HEK293T (cell line): ENCODE results near the gene GALNT2.

Experiments used
- CTCF ChIA-PET: fragments of 350-600 bp; formaldehyde crosslinking; extraction: SDS; loops from one replicate; lab custom pipeline; 2021; ENCODE audit warnings: antibody characterized with exemption, inconsistent platforms; lab: Yijun Ruan, JAX
- POLR2A ChIA-PET: fragments of 350-600 bp; formaldehyde crosslinking; extraction: SDS; loops from one replicate; lab custom pipeline; 2020; ENCODE audit warnings: antibody characterized with exemption, inconsistent platforms; lab: Yijun Ruan, JAX
- DNase-seq: peaks from one replicate; pipeline ENCODE4 v3.0.0; 2012; ENCODE audit warnings: mixed read lengths; ENCODE audit errors: extremely low spot score
- ARNT ChIP-seq: fragments of 450-650 bp; IDR thresholded peaks from 2 replicates; pipeline ENCODE4 v1.6.1; 2017; ENCODE audit warnings: mild to moderate bottlenecking
- BHLHE40 ChIP-seq: fragments of 450-650 bp; IDR thresholded peaks from 2 replicates; pipeline ENCODE4 v1.6.1; 2016; ENCODE audit warnings: mild to moderate bottlenecking, moderate library complexity, borderline replicate concordance
- CTBP1 ChIP-seq: fragments of 450-650 bp; IDR thresholded peaks from 2 replicates; pipeline ENCODE4 v1.6.1; 2016; ENCODE audit warnings: borderline replicate concordance
- ELF4 ChIP-seq: fragments of 450-650 bp; IDR thresholded peaks from 2 replicates; pipeline ENCODE4 v1.6.1; 2017; ENCODE audit warnings: antibody characterized with exemption
- FOXA1 ChIP-seq: fragments of 450-650 bp; IDR thresholded peaks from 2 replicates; pipeline ENCODE4 v1.6.1; 2016; ENCODE audit warnings: mild to moderate bottlenecking
- FOXK2 ChIP-seq: fragments of 450-650 bp; IDR thresholded peaks from 2 replicates; pipeline ENCODE4 v1.6.1; 2016; ENCODE audit warnings: mild to moderate bottlenecking
- FOXM1 ChIP-seq: fragments of 450-650 bp; IDR thresholded peaks from 2 replicates; pipeline ENCODE4 v1.6.1; 2017; ENCODE audit warnings: mild to moderate bottlenecking, borderline replicate concordance
- HDGF ChIP-seq: fragments of 450-650 bp; IDR thresholded peaks from 2 replicates; pipeline ENCODE4 v1.6.1; 2017; ENCODE audit warnings: antibody characterized with exemption, borderline replicate concordance
- L3MBTL2 ChIP-seq: fragments of 450-650 bp; conservative IDR thresholded peaks from 2 replicates; pipeline ENCODE4 v1.6.1; 2016; ENCODE audit warnings: mild to moderate bottlenecking
- LEF1 ChIP-seq: fragments of 450-650 bp; IDR thresholded peaks from 2 replicates; pipeline ENCODE4 v1.6.1; 2017; ENCODE audit warnings: mild to moderate bottlenecking, borderline replicate concordance
- NFRKB ChIP-seq: fragments of 450-650 bp; IDR thresholded peaks from 2 replicates; pipeline ENCODE4 v1.6.1; 2016; ENCODE audit warnings: mild to moderate bottlenecking, moderate library complexity
- SP1 ChIP-seq: fragments of 450-650 bp; IDR thresholded peaks from 2 replicates; pipeline ENCODE4 v1.6.1; 2017
- SUZ12 ChIP-seq: fragments of 450-650 bp; IDR thresholded peaks from 2 replicates; pipeline ENCODE4 v1.6.1; 2016; ENCODE audit warnings: mild to moderate bottlenecking
- TARDBP ChIP-seq: fragments of 450-650 bp; IDR thresholded peaks from 2 replicates; pipeline ENCODE4 v1.6.1; 2016
- ZNF384 ChIP-seq: fragments of 450-650 bp; IDR thresholded peaks from 2 replicates; pipeline ENCODE4 v1.6.1; 2016
- TF ChIP-seq, protein P1 (sequence below): fragments of 450-650 bp; IDR thresholded peaks from 2 replicates; pipeline ENCODE4 v1.6.1; 2016

GALNT2 gene

GRCh38 chr1:230160957-230161771 lies 94.1 kb downstream of the GALNT2 start:
- CTCF ChIA-PET: no interaction called here

GRCh38 chr1:230163205-230163604 lies 96.2 kb downstream of the GALNT2 start:
- no peak for DNase-seq
- CTCF ChIA-PET: no interaction called here
- TF ChIP-seq ELF4: no peak
- TF ChIP-seq FOXA1: no peak
- no peak for TF ChIP-seq HDGF
- no peak for TF ChIP-seq ARNT
- no peak for TF ChIP-seq SUZ12
- TF ChIP-seq FOXM1: no peak
- TF ChIP-seq LEF1: no peak
- no peak for TF ChIP-seq CTBP1
- TF ChIP-seq, protein P1, sequence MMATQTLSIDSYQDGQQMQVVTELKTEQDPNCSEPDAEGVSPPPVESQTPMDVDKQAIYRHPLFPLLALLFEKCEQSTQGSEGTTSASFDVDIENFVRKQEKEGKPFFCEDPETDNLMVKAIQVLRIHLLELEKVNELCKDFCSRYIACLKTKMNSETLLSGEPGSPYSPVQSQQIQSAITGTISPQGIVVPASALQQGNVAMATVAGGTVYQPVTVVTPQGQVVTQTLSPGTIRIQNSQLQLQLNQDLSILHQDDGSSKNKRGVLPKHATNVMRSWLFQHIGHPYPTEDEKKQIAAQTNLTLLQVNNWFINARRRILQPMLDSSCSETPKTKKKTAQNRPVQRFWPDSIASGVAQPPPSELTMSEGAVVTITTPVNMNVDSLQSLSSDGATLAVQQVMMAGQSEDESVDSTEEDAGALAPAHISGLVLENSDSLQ: no peak
- no peak for TF ChIP-seq NFRKB
- no peak for TF ChIP-seq FOXK2
- TF ChIP-seq TARDBP: no peak
- no peak for TF ChIP-seq BHLHE40
- POLR2A ChIA-PET: no interaction called here

More at GRCh38 chr1:230160957-230161771, 94.1 kb downstream of the GALNT2 start:
- no peak for DNase-seq
- POLR2A ChIA-PET: no interaction called here
- TF ChIP-seq HDGF: no peak
- TF ChIP-seq FOXA1: no peak
- no peak for TF ChIP-seq ZNF384
- no peak for TF ChIP-seq CTBP1
- TF ChIP-seq, protein P1: no peak
- TF ChIP-seq SP1: no peak
- TF ChIP-seq ELF4: no peak
- no peak for TF ChIP-seq L3MBTL2
- no peak for TF ChIP-seq FOXK2
- TF ChIP-seq TARDBP: no peak
- no peak for TF ChIP-seq NFRKB

GRCh38 chr1:230163719-230164118 lies 96.7 kb downstream of the GALNT2 start:
- TF ChIP-seq FOXK2 (no peak), SUZ12 (no peak), L3MBTL2 (no peak), ARNT (no peak), TARDBP (no peak), FOXA1 (no peak), LEF1 (no peak), CTBP1 (no peak), ELF4 (no peak), ZNF384 (no peak), FOXM1 (no peak), NFRKB (no peak), HDGF (no peak), BHLHE40 (no peak), SP1 (no peak)
- TF ChIP-seq, protein P1: no peak
- no peak for DNase-seq
- ChIA-PET POLR2A (no interaction called here), CTCF (no interaction called here)

- POLR2A ChIA-PET: no interaction called here
- CTCF ChIA-PET: no interaction called here
- no peak for DNase-seq
- TF ChIP-seq BHLHE40: no peak
- no peak for TF ChIP-seq NFRKB
- no peak for TF ChIP-seq SP1
- no peak for TF ChIP-seq FOXM1
- no peak for TF ChIP-seq ZNF384
- no peak for TF ChIP-seq ELF4
- no peak for TF ChIP-seq L3MBTL2
- no peak for TF ChIP-seq ARNT
- TF ChIP-seq HDGF: no peak
- TF ChIP-seq CTBP1: no peak
- TF ChIP-seq LEF1: no peak
- TF ChIP-seq, protein P1: no peak
- no peak for TF ChIP-seq SUZ12
Measured at GRCh38 chr1:230165536-230165935, 98.5 kb downstream of the GALNT2 start.

GRCh38 chr1:230166366-230167132 lies 99.5 kb downstream of the GALNT2 start:
- ChIA-PET CTCF (interaction anchor here (0.6 to 0.7 kb wide), 2 partner anchors 12 to 547 kb away, joined by 3 to 4 read pairs; no protein-coding TSS in a partner anchor), POLR2A (no interaction called here)
- TF ChIP-seq TARDBP: no peak
- no peak for TF ChIP-seq ELF4
- DNase-seq: no peak
